Measurements from ENCODE around the gene CYP1A2. TPM values are rescaled to one million over a fixed set of nuclear protein-coding genes. Genes with fewer than 3 reads are reported as not detected.
"Not testable (repeated sequence)": the region's sequence is repeated elsewhere in the genome, so short reads cannot be mapped to it uniquely, and the experiment has no call there.

The CYP1A2 gene
- total RNA-seq, 1 donor from 2014 or later, result not detected

DNA sequence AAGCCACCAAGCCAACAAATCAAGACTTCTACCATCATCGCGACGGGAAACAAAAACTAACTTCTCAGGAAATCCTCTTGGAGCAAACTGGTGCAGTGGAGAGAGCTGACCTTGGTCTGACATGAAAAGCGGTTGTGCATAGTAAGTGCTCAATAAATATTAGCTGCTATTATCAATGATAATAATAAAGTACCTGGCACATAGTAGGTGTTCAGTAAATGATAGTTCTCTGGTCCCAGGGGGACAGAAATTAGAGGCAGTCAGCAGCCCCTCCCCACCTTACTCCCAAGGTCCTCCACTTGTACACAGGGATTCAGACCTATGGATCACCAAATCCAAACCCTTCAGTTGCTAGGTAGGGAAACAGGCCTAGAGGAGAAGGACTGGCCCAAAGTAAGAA is 27.2 kb downstream of the CYP1A2 start:
- DNase-seq (ENCODE audit: extremely low read depth, low read depth, low spot score), result no peak

DNA sequence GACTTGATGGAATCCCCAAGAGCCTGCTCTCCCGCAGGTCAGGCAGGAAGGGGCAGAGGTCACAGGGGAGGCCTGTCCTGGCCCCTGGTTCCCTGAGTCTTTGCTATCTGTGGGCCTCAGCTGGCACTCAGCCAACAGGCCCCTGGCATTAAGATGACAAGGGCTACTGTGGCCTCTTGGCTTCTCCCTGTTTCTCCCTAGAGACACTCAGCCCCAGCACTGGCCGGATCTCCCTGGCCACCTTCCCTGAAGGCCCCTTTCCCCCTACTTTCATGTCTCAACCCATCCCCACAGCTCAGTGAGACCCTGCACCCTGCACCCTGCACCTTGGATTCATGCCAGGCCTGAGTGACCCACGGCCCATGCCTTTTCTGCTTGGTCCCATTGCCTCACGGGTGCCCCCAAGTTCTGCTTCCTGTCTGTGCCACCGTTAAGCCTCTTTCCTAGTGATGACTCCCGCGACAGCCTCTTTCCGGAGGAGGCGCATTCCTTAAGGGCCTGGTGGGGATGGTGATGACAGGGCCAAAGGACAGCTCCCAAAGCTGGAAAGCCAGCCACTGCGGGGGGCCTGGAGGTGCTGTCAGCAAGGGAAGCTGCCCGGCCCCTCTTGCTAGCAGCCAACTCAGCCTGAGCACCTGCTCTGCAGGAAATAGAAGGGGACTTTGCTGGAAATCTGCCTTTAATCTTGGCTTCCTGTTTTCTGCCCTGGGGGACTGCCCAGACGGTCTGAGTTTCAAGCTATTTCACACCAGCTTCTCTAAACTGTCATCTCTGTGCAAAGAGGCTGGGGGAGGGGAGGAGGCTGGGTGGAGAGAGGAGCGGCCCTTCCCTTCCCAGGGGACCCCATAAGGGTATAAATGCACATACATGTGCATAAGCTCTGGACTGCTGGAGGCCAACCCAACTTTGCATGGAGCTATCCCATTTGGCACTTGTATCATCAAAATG is 28.4 kb downstream of the CYP1A2 start:
- no peak for DNase-seq (ENCODE audit: extremely low read depth, low read depth, low spot score)

DNA sequence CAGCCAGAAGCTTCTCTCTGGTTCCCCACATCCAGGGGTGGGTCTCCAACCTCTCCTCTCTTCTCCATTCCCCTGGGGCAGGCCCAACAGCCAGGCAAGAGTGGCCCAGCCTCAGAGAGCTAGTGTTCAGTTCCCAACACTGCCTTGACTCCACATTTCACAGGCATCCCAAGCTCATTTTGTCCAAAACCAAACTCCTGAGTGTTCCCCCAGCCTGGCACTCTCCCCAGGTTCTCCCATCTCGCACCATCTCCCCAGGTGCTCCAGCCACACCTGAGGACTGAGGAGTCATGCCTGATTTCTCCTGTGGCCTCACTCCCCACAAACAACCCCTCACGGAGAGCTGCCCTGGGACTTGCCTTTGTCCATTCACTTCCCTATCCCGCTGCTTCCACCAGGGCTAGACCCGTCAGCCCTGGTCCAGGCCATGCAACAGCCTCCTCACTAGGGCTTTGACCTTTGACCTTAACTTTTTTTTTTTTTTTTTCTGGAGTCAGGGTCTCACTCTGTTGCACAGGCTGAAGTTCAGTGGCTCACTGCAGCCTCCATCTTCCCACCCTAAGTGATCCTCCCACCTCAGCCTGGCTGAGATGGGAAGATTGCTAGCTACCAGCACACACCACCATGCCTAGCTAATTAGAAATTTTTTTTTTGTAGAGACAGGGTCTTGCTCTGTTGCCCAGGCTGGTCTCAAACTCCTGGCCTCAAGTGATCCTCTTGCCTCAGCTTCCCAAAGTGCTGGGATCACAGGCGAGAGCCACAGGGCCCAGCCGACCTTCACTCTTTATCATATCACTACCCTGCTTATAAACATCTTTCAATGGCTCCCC is 29.3 kb downstream of the CYP1A2 start:
- DNase-seq (ENCODE audit: extremely low read depth, low read depth, low spot score), result no peak

DNA sequence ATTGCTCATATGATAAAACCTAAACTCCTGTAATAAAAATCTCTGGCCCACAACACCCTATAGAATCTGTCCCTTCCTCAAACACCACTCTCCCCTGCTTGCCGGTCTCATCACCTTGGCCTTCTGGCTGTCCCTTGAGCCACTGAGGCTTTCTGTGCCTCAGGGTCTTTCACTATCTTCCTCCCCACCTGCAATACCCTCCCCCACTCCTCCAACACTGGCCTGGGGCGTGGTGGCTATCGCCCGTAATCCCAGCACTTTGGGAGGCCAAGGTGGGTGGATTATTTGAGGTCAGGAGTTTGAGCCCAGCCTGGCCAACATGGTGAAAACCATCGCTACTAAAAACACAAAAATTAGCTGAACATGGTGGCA is 29.9 kb downstream of the CYP1A2 start:
- DNase-seq (ENCODE audit: extremely low read depth, low read depth, low spot score), result no peak

DNA sequence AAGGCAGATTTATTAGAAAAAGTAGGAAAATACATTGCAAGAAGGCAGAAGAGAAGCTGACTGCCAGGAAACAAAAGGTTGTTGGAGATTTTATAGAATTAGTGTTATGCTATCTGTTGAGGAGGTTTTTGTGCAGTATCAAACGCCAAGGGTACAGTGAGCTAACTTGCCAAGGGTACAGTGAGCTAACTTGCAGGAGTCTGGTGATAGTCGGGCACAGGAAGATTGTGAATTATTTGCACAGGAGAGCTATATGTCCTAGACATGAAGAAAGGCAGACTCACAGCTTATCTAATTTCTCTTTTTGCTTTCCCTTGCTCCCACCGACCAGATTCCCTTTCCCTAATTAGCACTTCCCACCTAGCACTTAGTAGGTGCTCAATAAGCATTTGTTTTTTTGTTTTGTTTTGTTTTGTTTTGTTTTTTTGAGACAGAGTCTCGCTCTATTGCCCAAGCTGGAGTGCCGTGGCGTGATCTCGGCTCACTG is 30.6 kb downstream of the CYP1A2 start:
- no peak for DNase-seq (ENCODE audit: extremely low read depth, low read depth, low spot score)

DNA sequence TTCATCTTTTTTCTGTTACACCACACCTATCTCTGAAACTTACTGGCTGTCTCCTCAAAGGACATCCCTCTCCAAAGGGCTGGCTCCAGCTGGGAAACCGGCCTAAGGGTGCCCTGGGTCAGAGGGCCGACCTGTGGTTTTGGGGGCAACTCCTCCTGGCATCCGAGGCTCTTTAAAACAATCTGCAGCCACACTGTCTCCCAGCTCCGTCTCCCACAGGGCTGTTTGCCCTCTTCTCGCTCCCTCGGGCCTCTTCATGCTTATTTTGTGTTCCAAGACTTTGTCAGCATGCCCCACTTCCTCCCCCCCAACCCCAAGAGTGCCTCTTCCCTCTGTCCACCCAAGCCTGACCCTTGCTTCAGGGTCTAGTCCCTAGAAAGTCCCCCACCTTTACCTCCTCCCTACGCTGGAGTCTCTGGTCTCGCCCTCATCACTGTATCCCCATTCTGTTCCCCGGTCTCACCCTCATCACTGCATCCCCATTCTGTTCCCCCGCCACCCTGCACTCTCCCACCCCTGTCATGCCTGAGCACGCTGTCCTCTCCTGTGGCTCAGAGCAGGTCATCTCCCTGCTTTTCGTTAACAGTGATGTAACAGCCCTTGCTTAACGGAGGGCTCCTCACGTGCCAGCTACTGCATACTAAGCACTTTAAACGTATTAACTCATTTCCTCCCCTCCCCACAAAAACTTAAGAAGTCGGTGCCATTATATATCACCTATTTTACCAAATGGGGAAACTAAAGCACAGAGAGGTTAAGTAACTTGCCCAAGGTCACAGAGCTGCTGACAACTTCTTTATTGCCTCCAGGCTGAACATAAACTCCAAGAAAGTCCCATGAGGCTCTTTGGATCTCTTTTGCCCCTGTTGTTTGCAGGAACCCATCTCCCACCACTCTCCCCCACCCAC is 32.1 kb downstream of the CYP1A2 start:
- no peak for DNase-seq (ENCODE audit: extremely low read depth, low read depth, low spot score)

DNA sequence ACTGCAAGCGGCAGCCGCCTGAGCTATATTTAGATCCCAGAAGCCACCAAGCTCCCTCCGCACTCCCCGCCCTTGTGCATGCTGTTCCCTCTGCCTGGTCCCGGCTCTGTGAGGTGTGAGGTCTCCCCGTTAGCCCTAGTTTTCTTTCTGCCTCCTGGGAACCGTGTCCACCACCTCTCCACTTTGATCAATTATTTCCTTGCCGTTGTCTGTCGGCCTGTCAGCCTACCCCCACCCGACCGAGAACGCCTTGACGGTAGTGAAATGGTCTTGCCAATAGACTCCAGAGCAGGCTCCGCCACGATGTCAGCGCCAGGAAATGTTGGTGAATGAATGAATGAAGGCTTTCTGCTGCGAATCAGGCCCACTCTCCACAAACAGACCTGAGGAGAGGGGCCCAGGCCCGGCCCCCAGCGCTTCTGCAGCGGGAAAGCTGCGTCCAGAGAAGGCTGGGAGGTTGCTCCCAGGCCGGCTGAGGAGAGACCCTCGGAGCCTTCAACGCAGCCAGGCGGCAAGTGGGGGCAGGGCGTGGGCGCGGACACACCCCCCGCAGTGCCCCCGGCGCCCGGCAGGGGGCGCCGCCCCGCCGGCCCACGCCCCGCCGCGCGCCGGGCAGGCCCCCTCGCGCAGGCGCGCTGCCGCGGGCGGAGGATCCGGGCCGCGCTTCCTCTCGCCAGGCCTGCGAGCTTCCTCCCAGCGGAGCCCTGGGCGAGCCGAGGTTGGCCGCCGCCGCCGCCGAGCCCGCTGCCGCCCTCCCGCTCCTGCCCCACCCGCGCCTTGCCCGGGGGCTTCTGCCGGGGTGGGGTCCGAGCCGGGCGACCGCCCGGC is 33.0 kb downstream of the CYP1A2 start, which contains the start of gene CSK:
TSS of gene CSK (plus strand) at position 650 of the 828 bp plus-strand sequence. CDS start 16,218 bp downstream, outside the sequence.
- no peak for DNase-seq (ENCODE audit: extremely low read depth, low read depth, low spot score)

DNA sequence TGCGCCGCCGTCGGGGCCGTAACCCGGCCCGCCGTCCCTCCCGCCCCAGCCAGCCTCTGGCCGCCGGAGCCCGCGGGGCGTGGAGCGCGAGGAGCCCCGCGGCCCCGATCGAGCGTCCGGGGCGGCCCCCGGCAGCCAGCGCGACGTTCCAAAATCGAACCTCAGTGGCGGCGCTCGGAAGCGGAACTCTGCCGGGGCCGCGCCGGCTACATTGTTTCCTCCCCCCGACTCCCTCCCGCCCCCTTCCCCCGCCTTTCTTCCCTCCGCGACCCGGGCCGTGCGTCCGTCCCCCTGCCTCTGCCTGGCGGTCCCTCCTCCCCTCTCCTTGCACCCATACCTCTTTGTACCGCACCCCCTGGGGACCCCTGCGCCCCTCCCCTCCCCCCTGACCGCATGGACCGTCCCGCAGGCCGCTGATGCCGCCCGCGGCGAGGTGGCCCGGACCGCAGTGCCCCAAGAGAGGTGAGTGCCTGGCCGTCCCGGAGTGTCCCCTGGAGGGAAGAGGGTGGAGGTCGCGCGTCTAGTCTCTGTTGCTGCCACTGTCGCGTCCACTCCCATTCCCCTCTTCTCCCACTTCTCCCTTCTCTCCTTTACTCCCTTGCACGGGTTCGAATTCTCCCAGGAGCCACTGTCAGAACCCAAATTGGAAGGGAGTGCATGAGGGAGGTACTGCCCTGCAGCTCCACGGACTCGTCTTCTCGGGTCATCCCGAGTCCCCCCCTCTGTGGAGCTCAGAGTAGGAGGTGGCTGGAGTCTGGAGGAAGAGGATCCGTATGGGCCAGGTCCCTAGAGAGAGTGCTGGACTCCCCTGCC is 33.8 kb downstream of the CYP1A2 start:
- no peak for DNase-seq (ENCODE audit: extremely low read depth, low read depth, low spot score)

DNA sequence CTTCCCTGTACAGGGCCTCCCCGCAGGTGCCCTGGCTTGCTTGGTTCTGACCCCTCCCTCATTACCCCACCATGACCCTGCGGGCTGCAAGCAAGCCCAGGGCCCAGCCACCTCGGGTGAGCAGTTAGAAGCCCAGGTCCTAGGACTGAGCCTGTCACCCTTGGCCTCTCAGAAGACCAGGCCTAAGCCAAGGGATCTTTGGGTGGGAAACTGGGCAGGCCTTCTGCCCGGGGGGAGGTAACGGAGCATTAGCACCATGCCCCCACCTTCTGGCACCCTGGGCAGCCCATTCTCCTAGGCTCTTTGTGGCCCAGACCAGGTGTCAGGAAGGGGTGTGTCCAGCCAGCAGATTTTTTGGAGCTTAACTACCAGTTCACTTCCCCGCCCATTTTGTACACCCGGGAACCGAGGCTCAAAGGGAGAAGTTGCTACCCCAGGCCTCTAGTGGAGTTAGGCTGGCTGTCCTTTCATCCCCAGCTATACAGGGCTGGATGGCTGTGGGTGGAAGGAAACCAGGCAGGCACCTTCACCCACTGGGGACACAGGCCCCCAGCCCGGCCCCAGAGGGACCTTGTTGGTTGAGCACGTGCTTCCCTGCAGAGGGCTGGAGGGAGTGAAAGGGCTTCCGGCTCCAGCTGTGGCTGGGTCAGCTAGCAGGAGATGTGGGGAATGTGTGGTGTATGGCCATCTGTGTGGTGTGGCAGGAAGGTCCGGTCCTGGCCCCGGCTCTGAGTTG is 34.6 kb downstream of the CYP1A2 start:
- no peak for DNase-seq (ENCODE audit: extremely low read depth, low read depth, low spot score)

DNA sequence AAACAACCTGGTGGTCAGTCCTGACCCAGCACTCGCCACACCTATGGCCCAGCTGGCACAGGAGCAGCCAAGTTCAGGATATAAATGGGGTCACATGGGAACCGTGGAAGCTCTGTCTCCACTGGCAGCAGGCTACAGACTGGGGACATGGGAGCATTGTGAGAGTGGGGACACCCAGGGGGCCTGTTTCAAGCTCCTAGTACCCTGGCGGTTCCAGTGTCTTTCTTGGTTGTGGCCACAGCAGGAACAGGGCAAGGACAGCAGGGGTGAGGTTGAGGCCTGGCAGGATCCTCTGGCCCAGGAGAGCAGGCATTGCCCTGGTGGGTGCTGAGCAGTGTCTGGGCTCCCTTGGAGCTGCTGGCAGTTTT is 35.1 kb downstream of the CYP1A2 start:
- DNase-seq (ENCODE audit: extremely low read depth, low read depth, low spot score), result no peak

DNA sequence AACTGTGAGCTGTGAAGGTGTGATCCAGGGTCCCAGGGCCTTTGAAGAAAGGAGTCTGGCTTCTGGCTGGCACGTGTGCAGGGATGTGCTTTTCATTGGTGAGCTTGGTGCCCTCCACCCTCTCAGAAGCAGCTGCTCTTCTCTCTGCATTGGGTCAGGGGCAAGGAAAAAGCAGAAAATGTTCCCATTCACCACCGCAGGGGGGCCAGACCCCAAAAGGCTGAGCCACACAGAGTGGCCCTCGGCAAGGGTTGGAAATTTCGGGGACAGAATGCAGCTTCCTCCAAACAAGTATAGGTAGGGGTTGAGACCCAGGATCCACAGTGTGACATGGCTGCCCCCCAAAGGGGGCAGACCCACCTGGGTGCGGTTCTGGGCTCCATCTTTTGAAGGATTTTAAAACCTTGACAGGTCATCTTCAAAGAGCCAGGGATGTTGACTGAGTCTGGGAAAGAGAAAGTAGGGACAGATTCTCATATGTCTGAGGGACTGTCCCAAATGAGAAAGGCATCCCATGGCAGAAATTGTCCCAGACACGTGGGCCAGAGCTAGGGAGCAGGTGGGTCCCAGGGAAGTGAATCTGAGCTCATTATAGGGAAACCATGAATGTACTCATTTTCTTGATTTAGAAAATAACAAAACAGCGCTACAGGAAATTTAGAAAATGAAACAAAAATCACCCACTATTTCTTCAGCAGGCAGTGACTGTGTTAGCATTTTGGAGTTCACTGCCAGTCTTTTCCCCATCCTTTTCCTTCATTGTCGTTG is 36.0 kb downstream of the CYP1A2 start:
- no peak for DNase-seq (ENCODE audit: extremely low read depth, low read depth, low spot score)

DNA sequence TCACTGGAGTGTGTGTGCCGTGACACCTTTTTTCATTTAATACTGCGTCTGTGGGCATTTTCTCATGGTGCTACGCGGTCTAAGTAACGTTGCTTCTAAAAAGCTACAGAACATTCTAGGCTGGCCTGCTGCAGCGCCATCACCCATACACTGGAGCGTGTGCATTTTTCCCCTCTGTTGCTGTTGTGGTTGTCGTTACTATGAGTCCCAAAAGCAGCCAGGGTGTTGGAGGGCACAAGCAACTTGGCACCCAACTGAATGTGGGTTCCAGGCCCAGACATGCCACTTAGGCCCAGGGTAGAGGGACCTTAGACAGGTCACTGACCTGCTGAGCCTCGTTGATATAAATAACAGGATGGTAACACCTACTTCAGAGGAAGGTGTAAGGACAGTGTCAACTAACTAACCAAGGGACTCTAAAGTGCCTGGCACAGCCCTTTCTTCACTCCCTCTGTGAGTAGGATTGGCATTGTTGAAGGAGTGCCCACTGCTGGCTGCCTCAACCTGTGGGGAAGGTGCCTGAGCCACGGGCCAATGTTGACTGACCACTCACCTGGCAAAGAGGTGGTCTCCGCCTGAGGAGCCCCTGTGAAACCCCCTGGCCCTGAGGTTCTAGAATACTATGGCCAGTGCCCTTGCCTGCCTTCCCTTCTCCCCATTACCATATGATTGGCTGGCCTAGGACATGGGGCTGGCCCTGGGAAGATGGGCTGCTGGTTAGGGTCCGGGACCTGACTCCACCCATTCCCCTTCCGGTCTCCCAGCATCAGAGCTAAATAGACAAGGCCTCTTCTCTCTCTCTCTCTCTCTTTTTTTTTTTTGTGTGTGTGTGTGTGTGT is 36.8 kb downstream of the CYP1A2 start:
- DNase-seq (ENCODE audit: extremely low read depth, low read depth, low spot score), result no peak

DNA sequence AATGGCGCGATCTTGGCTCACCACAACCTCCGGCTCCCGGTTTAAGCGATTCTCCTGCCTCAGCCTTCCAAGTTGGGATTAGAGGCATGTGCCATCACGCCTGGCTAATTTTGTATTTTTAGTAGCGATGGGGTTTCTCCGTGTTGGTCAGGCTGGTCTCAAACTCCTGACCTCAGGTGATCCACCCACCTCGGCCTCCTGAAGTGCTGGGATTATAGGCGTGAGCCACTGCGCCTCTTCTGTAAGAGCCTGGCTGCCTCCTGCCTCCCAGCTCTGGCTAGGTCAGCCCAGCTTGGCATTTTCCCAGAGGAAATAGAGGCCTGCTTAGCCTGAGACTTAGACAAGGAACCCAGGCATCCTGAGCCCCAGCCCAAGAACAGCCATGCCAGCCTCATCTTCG is 37.4 kb downstream of the CYP1A2 start:
- DNase-seq (ENCODE audit: extremely low read depth, low read depth, low spot score), result not testable (repeated sequence)

DNA sequence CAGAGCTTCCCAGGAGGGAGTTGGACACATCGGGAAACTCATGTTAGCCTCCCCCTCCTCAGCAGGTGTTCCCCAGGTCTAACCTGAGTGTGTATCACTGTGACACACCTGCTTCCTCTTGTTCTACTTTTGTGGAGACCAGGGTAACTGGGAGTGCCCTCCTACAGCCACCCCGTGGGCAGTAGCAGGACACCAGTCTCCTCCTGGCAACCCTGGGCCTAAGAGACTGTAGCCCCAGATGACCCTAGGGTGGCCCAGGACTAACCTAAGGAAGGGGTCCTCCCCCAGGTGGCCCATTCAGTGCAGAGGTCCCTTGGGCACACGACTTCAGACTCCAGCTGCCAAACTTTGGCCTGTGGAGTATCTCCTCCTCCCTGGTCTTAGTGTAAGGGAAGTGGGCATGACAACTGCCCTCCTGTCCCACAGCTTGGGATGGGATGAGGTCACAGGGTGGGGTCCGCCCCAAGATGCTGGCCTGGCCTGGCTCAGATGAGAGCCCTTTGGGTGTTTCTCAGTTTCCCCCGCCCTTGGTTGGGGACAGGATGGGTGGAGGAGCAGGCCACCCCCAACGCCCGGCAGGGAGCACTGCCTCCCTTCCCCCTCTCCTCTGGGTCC is 38.0 kb downstream of the CYP1A2 start:
- no peak for DNase-seq (ENCODE audit: extremely low read depth, low read depth, low spot score)

DNA sequence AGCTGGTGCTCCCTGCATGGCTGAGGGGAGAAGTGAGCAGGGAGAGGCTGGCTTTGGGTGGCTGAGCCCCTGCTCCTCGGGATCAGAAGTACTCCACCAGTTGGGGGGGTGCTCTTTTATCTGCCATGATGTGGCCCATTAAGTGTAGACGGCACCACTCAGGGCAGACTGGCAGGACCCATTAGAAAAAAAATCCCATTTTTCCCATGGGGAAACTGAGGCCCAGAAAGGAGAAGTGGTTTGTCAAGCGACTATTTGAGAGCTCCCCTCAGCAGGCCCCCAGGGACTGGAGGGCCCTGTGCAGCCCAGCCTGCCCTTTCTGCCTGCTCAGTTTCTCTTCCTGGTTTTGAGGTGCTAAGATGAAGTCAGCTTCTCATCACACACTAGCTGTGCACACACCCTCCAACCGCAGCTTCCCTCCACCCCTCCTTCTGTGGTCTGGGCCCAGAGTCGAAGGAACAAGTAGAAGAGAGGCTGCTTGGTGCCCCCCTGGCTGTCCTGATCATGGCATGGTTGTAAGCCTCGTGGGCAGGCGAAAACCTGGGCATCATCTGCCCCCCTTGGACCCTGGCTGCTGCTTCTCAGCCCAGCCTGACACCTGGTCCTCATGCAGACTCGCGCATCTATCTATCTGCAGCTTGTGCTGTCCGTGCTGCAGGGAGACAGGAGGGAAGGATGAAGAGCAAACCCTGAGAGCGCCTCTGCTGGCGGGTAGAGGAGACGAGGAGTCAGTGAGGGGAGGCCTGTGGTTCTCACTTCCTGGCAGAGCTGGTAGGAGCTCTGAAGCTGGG is 38.8 kb downstream of the CYP1A2 start:
- no peak for DNase-seq (ENCODE audit: extremely low read depth, low read depth, low spot score)

Data from glomerular endothelial cell (primary cell).